ENCODE data around the gene B3GALNT1. TPM values are rescaled to one million over a fixed set of nuclear protein-coding genes. Genes with fewer than 3 reads are reported as not detected.

B3GALNT1 gene
- total and polyA plus RNA-seq, 2 donors from 2014 or later = 18.0 to 25.7 TPM

DNA sequence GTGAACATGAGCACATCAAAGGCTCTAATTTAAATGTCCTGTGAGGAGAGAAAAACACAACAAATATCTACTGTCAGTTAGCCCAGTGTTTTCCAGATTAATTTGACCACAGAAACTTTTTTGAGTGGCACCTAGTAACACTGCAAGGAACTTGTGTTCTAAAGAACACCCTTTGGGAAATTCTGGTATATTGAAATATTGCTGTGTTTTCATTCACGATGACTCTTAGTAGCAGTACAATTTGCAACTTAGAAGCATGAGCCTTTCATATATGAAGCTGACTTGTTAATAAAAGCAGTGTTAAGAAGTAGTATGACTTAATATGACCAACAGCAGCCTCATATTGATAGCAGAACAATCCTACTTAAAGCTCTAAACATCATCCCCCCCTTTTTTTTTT is 32.0 kb downstream of the B3GALNT1 start:
- DNase-seq = no peak
- Histone ChIP-seq H3K4me3 (ENCODE audit: low read length in 3 of 3) (no peak overlapping the region), H3K9me3 (ENCODE audit: control insufficient read depth in 2 of 3, insufficient read depth in 1 of 3, low read length in 3 of 3) (no peaks in the 10 kb centered on the region), H3K27me3 (ENCODE audit: control insufficient read depth, insufficient read depth, low read length) (no peaks in the 10 kb centered on the region), H3K9ac (ENCODE audit: low read length in 3 of 3) (no peak overlapping the region), H3K4me1 (ENCODE audit: control insufficient read depth in 2 of 3, insufficient read depth in 2 of 3, low read depth in 1 of 3, low read length in 3 of 3) (peaks cover 0 to 13% (median 3%) of the 10 kb centered on the region in 3 donors), H3K27ac (ENCODE audit: low read depth in 2 of 2, low read length in 2 of 2) (no peak overlapping the region), H3K36me3 (ENCODE audit: control insufficient read depth in 2 of 3, insufficient read depth in 3 of 3, low read length in 3 of 3) (peaks cover 0 to 2% (median 0%) of the 10 kb centered on the region in 3 donors)
- no peak for FAIRE-seq
- intact Hi-C loops (cut with DNase I) = no loop called here
- TF ChIP-seq CTCF (IDR thresholded peaks at IDR 0.05; ENCODE audit: borderline replicate concordance, extremely low read depth, insufficient read depth) = no peak

DNA sequence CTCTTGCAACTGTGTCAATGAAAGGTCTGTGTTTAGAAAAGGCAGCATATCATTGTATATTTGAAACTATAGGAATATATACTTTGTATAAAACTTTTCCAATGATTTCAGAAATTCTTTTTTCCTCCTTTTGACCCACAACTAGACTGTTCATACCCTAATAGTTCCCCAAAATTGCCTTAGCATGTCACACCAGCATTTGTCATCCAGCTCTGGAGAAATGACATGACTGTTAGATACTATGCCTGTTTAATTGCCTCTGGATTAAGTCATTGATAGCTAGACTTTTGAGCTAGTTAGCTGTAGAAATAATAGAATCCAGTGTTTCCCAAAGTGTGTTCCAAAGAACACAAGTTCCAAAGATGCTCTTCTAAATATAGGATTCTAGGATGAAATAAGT is 32.4 kb downstream of the B3GALNT1 start:
- no peaks in the 10 kb centered on the region for H3K27me3 ChIP-seq (ENCODE audit: control insufficient read depth, insufficient read depth, low read length)
- H3K36me3 ChIP-seq (ENCODE audit: control insufficient read depth in 2 of 3, insufficient read depth in 3 of 3, low read length in 3 of 3) = peaks cover 0 to 2% (median 0%) of the 10 kb centered on the region in 3 donors
- H3K4me3 ChIP-seq (ENCODE audit: low read length in 3 of 3) = no peak overlapping the region
- FAIRE-seq = no peak
- no peak for DNase-seq
- no peak for TF ChIP-seq CTCF (IDR thresholded peaks at IDR 0.05; ENCODE audit: borderline replicate concordance, extremely low read depth, insufficient read depth)
- no peaks in the 10 kb centered on the region for H3K9me3 ChIP-seq (ENCODE audit: control insufficient read depth in 2 of 3, insufficient read depth in 1 of 3, low read length in 3 of 3)
- intact Hi-C loops (cut with DNase I) = no loop called here
- H3K27ac ChIP-seq (ENCODE audit: low read depth in 2 of 2, low read length in 2 of 2) = no peak overlapping the region
- H3K4me1 ChIP-seq (ENCODE audit: control insufficient read depth in 2 of 3, insufficient read depth in 2 of 3, low read depth in 1 of 3, low read length in 3 of 3) = peaks cover 0 to 13% (median 3%) of the 10 kb centered on the region in 3 donors
- no peak overlapping the region for H3K9ac ChIP-seq (ENCODE audit: low read length in 3 of 3)

DNA sequence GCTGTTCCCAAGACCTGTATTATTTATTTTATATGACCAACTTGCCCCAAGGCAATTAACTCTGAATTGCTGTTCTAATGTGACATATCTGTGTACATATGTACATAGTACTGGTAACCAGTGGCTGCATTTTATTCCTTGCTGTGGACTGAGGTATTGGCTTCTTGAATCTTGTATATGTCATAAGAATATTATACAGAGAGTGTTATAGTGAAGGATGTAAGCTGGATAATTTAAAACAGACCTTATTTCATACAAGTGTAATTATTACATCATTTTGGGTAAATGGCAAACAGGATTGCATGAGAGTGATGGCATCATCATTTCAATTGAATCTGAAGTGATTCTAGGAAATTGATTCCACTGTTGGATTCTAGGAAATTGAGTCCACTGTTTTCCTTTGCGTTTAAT is 32.9 kb downstream of the B3GALNT1 start:
- intact Hi-C loops (cut with DNase I) = no loop called here

More for the DNA sequence above, 32.9 kb downstream of the B3GALNT1 start:
- Histone ChIP-seq H3K4me3 (ENCODE audit: low read length in 3 of 3) (no peak overlapping the region), H3K27me3 (ENCODE audit: control insufficient read depth, insufficient read depth, low read length) (no peaks in the 10 kb centered on the region), H3K9ac (ENCODE audit: low read length in 3 of 3) (no peak overlapping the region), H3K4me1 (ENCODE audit: control insufficient read depth in 2 of 3, insufficient read depth in 2 of 3, low read depth in 1 of 3, low read length in 3 of 3) (peaks cover 0 to 13% (median 3%) of the 10 kb centered on the region in 3 donors), H3K27ac (ENCODE audit: low read depth in 2 of 2, low read length in 2 of 2) (no peak overlapping the region), H3K9me3 (ENCODE audit: control insufficient read depth in 2 of 3, insufficient read depth in 1 of 3, low read length in 3 of 3) (no peaks in the 10 kb centered on the region), H3K36me3 (ENCODE audit: control insufficient read depth in 2 of 3, insufficient read depth in 3 of 3, low read length in 3 of 3) (peaks cover 0 to 2% (median 0%) of the 10 kb centered on the region in 3 donors)
- DNase-seq (no peak), FAIRE-seq (no peak)
- no peak for TF ChIP-seq CTCF (IDR thresholded peaks at IDR 0.05; ENCODE audit: borderline replicate concordance, extremely low read depth, insufficient read depth)

Data from kidney (tissue), 14 donors.